GM18511 (cell line): ENCODE data around the gene GRIN3B.

Experiments used
- ATAC-seq: cut with Tn5 transposase; IDR thresholded peaks from one replicate; pipeline ENCODE4 v1.9.1; 2021; ENCODE audit warnings: mild to moderate bottlenecking, moderate library complexity; ENCODE audit not compliant: unreplicated experiment

GRIN3B gene

DNA sequence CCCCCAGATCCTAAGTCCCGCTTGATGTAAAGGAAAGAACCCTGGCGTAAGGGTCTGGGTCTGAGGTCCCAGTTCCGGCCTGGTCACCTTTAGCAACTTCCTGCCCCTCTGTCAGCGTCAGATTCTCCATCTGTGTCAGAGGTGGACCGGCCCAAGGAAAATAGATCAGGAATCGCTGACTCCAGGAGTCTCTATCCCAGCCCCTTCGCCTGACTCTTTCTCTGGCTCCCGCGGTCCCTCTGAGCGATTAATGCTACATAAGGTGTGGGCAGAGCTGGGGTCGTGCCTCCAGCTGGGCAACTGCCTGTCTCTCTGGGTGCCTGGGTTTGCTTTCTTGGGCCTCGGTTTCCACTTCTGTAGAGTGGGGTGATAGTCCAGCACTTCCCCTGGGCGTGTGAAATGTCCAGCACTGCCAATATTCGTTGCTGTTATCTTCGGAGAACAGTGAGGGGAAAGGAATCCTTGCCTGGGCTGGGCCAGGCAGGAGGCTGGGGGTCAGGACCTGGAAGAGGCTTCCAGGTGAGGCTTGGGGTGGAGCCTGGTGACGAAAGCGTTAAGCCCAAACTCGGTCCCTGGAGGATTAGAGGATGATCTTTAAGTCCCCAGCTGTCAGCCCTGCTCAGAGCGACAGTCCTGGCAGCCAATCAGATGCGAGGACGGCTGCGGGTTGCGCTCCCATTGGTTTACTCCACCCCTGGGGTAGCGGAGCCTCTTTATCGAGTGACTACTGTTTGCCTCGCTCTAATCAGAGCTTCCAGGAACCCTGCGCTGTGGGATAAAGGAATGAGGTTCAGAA lies 40.5 kb downstream of the GRIN3B start:
- ATAC-seq, result no peak

DNA sequence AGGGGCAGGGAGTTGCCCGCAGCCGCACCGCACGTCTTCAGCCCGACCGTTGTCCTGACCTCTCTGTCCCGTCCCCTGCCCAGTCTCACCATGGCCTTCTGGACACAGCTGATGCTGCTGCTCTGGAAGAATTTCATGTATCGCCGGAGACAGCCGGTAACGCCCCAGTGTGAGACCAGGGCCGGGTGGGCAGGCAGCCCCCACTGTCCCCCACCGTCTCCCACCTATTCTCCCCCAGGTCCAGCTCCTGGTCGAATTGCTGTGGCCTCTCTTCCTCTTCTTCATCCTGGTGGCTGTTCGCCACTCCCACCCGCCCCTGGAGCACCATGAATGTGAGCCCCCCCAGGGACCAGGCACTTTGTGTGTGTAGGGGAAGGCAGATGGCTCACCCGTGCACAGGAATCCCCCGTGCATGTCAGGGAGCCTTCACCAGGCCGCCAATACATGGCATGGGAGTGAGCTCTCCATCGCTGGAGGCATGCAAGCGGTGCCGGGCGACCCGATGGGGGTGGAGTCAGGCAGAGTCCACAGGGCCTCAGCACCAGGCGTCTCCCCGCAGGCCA lies 41.1 kb downstream of the GRIN3B start:
- no peak for ATAC-seq

DNA sequence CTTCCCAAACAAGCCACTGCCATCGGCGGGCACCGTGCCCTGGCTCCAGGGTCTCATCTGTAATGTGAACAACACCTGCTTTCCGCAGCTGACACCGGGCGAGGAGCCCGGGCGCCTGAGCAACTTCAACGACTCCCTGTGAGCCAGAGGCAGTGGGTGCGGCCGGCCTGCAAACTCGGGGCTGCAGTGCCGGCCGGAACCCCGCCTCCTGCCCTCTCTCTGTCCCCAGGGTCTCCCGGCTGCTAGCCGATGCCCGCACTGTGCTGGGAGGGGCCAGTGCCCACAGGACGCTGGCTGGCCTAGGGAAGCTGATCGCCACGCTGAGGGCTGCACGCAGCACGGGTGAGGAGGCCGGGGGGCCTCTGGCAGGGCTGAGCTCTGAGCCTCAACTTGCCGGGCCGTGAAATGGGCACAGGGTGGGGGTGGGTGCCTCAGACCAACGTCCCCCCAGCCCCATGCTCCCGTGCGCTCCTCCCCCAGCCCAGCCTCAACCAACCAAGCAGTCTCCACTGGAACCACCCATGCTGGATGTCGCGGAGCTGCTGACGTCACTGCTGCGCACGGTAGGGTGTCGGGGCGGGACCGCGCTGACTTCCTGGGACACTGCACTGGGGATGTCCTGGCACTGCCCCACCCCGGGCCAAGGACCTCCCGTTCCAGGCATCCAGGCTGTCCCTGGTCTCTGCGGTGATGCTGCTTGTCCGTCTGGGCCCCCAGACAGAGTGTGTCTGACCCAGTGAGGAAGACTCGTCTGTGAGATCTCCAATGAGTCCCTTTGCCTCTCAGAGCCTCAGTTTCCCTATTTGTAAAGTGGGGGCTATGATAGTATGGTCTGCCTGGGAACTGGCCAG lies 41.8 kb downstream of the GRIN3B start:
- no peak for ATAC-seq

DNA sequence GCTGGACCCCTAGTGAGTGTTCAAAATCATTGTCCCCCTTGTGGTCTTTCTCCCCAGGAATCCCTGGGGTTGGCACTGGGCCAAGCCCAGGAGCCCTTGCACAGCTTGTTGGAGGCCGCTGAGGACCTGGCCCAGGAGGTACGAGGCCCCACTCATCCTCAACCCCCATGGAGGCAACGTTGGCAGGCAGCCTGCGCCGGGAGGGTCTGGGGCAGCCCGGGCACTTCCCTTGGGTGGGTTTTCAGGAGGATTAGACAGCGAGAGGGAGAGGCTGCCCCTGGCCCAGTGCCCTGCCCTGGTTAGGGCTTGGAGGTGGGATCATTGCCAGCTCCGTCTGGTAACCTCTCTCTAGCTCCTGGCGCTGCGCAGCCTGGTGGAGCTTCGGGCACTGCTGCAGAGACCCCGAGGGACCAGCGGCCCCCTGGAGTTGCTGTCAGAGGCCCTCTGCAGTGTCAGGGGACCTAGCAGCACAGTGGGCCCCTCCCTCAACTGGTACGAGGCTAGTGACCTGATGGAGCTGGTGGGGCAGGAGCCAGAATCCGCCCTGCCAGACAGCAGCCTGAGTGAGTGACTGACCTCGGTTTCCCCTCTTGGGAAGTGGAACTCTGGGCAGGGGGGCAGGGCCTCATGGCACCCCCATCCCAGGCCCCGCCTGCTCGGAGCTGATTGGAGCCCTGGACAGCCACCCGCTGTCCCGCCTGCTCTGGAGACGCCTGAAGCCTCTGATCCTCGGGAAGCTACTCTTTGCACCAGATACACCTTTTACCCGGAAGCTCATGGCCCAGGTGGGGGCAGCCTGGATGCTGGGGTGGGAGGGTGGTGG lies 42.7 kb downstream of the GRIN3B start:
- ATAC-seq, result no peak

DNA sequence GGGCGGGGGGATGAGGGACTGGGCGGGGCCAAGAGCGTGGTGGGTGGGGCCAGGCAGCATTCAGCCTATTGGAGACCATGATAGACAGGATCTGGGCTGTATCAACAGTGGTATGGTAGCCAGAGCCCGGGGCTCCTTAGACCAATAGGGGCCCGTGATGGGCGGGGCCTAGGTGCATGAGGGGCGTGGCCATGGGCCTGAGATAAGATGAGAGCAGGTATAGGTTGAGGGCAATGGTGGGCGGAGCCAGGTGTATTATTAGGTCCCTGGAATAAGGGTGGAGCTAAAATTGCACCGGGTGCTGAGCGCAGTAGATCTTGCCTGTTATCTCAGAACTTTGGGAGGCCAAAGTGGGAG lies 45.0 kb downstream of the GRIN3B start:
- ATAC-seq, result no peak

DNA sequence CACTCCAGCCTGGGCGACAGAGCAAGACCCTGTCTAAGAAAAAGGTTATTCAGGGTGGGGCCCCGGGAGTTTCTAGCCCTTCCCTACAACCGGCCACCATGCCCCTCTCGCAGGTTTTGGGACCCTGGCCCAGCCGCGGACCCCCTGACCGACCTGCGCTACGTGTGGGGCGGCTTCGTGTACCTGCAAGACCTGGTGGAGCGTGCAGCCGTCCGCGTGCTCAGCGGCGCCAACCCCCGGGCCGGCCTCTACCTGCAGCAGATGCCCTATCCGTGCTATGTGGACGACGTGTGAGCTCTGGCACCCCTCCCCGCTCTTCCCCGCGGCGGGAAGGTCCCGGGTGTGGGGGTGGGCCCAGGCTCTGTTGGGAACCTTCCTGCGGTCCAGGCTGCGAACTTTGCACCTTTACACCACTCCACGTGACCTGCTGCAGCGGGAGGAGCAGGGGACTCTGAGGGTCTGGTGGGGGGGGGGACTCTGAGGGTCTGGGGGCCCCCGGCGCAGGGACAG lies 46.0 kb downstream of the GRIN3B start:
- ATAC-seq, result no peak

DNA sequence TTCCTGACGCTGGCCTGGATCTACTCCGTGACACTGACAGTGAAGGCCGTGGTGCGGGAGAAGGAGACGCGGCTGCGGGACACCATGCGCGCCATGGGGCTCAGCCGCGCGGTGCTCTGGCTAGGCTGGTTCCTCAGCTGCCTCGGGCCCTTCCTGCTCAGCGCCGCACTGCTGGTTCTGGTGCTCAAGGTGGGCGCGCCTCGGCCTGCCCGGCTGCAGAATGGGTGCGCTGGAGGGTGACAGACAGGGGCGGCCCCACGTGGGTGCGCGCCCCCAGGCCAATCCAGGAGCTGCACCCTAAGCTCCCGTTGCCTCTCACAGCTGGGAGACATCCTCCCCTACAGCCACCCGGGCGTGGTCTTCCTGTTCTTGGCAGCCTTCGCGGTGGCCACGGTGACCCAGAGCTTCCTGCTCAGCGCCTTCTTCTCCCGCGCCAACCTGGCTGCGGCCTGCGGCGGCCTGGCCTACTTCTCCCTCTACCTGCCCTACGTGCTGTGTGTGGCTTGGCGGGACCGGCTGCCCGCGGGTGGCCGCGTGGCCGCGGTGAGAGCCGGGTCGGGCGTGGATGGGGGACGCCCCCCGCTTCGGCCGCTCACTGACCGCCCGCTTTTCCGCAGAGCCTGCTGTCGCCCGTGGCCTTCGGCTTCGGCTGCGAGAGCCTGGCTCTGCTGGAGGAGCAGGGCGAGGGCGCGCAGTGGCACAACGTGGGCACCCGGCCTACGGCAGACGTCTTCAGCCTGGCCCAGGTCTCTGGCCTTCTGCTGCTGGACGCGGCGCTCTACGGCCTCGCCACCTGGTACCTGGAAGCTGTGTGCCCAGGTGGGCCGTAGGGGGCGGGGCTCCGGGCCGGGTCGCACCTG lies 46.8 kb downstream of the GRIN3B start:
- ATAC-seq, result no peak

DNA sequence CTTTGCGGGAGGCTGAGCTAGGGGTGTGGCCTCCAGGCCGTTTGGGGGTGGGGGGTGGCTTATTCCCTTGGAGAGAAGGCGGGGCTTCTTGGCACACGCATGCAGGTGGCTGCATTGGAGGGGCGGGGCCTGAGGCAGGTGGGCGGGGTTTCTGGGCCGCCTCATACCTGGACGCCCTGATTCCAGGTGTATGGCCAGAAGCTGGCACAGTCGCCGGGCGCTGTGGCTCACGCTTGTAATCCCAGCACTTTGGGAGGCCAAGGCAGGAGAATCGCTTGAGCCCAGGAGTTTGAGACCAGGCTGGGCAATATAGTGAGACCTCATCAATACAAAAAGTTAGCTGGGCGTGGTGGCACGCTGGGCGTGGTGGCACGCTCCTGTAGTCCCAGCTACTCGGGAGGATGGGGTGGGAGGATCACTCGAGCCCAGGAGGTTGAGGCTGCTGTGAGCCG lies 47.5 kb downstream of the GRIN3B start:
- ATAC-seq, result no peak

DNA sequence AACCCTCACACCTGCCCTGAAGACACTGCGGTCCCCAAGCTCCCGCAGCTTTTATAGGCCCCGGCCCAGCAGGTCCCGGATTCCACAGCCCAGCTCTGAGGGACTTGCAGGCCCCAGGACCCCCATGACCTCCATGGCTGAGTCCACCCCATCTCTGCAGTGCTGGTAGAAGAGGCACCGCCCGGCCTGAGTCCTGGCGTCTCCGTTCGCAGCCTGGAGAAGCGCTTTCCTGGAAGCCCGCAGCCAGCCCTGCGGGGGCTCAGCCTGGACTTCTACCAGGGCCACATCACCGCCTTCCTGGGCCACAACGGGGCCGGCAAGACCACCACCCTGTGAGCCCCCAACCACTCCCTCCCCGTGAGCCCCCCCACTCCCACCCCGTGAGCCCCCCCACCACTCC lies 48.9 kb downstream of the GRIN3B start:
- no peak for ATAC-seq

DNA sequence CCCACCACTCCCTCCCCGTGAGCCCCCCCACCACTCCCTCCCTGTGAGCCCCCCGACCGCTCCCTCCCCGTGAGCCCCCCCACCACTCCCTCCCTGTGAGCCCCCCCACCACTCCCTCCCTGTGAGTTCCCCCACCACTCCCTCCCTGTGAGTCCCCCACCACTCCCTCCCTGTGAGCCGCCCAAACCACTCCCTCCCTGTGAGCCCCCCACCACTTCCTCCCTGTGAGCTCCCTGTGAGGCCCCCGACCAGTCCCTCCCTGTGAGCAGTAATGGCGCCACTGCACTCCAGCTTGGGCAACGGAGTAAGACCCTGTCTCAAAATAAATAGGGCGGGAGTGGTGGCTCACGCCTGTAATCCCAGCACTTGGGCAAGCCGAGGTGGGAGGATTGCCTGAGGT lies 49.6 kb downstream of the GRIN3B start:
- no peak for ATAC-seq

DNA sequence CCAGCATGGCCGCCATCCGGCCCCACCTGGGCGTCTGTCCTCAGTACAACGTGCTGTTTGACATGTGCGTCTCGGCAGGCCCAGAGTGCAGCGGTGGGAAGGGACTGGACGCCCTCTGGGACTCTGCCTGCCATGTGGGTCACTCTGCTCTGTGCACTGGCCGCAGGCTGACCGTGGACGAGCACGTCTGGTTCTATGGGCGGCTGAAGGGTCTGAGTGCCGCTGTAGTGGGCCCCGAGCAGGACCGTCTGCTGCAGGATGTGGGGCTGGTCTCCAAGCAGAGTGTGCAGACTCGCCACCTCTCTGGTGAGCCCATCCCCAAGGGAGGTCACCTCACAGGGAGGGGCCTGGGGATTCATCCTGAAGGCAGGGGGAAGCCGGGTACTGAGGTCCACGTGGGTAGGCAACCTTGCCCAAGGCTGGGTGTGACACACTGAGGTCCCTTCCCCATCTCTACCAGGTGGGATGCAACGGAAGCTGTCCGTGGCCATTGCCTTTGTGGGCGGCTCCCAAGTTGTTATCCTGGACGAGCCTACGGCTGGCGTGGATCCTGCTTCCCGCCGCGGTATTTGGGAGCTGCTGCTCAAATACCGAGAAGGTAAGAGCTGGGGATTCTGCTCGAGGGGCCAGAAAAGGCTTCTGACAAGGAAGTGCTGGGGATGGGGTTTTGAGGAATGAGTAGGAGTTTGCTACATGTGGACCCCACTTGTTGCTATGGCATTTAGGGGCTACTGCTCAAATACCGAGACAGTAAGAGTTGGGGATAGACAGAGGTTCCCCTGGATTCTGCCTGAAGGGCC lies 51.0 kb downstream of the GRIN3B start:
- ATAC-seq, result no peak

DNA sequence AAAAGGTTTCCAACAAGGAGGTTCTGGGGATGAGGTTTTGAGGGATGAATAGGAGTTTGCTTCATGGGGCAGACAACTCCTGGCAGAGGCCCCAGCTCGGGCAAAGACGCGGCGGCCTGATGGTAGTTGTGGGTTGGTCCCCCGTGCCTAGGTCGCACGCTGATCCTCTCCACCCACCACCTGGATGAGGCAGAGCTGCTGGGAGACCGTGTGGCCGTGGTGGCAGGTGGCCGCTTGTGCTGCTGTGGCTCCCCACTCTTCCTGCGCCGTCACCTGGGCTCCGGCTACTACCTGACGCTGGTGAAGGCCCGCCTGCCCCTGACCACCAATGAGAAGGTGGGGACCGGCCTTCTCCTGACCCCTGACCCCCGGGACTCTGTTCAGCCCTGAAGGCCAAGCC lies 51.6 kb downstream of the GRIN3B start:
- ATAC-seq, result no peak

DNA sequence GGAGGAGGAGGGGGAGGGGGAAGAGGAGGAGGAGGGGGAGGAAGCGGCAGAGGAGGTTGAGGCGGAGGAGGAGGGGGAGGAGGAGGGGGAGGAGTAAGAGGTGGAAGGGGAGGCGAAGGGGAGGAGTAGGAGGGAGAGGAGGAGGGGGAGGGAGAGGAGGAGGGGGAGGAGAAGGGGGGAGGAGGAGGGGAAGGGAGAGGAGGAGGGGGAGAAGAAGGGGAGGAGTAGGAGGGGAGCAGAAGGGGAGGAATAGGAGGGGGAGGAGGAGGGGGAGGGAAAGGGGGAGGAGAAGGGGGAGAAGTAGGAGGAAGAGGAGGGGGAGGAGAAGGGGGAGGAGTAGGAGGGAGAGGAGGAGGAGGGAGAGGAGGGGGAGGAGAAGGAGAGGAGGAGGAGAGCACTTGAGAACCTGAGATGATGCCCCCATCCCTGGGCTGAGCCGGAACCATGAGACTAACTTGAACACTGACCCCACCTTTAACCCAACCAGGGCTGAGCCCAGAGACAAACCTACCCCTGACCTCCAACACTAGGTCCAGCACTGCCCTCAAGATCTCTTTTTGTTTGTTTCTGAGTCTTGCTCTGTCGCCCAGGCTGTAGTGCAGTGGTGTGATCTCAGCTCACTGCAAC lies 52.2 kb downstream of the GRIN3B start:
- no peak for ATAC-seq

DNA sequence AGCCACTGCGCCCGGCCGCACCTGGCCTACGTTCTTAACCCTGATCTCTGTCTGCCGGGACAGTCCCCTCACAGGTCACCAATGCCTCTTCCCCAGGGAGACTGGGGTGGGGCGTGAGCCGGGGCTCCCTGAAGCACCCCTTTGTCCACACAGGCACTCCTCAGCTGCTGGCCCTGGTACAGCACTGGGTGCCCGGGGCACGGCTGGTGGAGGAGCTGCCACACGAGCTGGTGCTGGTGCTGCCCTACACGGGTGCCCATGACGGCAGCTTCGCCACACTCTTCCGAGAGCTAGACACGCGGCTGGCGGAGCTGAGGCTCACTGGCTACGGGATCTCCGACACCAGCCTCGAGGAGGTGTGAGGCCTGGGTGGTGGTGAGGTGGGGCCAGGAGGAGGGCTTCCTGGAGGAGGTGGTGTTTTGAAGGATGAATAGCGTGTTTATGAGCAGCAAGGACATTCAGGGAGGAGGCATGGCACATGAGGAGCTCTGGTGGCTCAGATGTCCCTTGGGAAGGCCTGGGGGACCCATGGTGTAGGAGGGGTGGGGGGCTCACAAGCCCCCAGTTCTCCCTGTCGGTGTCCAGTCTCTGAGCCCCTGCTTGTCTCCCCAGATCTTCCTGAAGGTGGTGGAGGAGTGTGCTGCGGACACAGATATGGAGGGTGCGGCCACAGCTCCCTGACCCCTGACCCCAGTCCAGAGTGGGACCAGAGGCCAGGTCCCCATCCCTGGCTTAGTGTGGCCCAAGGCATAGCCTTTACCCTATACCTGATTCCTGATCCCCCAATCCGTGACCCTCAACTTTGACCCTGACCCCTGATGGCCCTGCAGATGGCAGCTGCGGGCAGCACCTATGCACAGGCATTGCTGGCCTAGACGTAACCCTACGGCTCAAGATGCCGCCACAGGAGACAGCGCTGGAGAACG lies 53.2 kb downstream of the GRIN3B start:
- ATAC-seq, result no peak

DNA sequence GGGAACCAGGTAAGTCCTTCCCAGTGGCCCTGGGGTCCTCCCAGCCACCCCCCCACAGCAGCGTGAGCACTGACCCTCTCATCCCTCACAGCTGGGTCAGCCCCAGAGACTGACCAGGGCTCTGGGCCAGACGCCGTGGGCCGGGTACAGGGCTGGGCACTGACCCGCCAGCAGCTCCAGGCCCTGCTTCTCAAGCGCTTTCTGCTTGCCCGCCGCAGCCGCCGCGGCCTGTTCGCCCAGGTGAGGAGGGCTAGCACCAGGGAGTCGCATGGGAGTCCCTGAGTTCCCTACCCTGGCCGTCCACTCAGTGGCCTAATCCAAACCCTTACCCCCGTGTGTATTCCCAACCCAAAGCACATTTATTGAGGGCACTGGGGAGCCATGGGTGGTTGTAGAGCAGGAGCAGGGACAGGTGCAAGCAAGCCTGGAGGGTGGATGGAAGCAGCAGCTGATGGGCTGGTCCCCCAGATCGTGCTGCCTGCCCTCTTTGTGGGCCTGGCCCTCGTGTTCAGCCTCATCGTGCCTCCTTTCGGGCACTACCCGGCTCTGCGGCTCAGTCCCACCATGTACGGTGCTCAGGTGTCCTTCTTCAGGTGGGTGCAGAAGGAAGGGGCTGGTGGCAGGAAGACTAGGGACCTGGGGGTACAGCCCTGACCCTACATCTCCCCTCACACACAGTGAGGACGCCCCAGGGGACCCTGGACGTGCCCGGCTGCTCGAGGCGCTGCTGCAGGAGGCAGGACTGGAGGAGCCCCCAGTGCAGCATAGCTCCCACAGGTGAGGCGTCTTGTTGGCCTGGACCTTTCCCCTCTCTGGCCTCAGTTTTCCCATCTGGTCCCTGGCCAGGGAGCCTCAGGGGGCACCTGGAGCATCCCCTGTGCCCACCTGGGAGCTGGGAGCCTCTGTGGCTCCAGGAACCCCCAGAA lies 54.1 kb downstream of the GRIN3B start:
- ATAC-seq, result no peak

DNA sequence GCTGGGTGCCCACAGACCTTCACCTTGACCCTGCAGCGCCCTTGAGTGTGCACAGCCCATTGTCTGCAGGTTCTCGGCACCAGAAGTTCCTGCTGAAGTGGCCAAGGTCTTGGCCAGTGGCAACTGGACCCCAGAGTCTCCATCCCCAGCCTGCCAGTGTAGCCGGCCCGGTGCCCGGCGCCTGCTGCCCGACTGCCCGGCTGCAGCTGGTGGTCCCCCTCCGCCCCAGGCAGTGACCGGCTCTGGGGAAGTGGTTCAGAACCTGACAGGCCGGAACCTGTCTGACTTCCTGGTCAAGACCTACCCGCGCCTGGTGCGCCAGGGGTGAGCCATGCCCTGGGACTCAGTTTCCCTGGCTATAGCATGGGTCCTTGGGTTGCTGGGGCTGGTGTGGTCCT lies 54.8 kb downstream of the GRIN3B start:
- no peak for ATAC-seq
